K562 (cell line): ENCODE measurements around the gene EMP2. TPM values are rescaled to one million over a fixed set of nuclear protein-coding genes. Genes with fewer than 3 reads are reported as not detected.

Source experiments
- ATAC-seq: fragments of 200-7000 bp; cut with Tn5 transposase; 3 replicates; pipeline ENCODE4 v1.9.1; 2020; ENCODE audit warnings: moderate library complexity
- BruUV-seq: library from RNA; stranded (reverse); fragments of 400-500 nt; replicated peaks from 2 replicates; lab custom pipeline; 2021; lab: Mats Ljungman, UMichigan
- CTCF ChIA-PET: fragments of 300-600 bp; formaldehyde crosslinking; extraction: SDS; loops from one replicate; lab custom pipeline; 2021; ENCODE audit warnings: low intra/inter-chr PET ratio; lab: Yijun Ruan, JAX
- POLR2A ChIA-PET: fragments of 300-600, 350-650 bp; sonication (Branson Sonifier 250); formaldehyde crosslinking; extraction: SDS; loops from one replicate; lab custom pipeline; 2021; ENCODE audit warnings: antibody characterized with exemption, inconsistent platforms; lab: Yijun Ruan, JAX
- DNase-seq, 4 experiments: peaks; one replicate each; pipeline versions ENCODE4 v3.0.0 to v3.0.0-alpha.2; 2011 to 2018; ENCODE audit warnings: low spot score in 3 of 4, mixed read lengths in 3 of 4; ENCODE audit errors: extremely low read depth in 1 of 4
- FAIRE-seq: peaks from 2 replicates; lab custom pipeline; 2011; peaks lifted over from hg19 to GRCh38; lab: Jason Lieb, UNC
- H2AFZ ChIP-seq: 2 replicates; pipeline ENCODE4 v1.6.0; 2011; ENCODE audit warnings: low read depth, low read length, control low read depth, inconsistent platforms
- H3K27ac ChIP-seq: fragments of 200-600 bp; 3 replicates; pipeline ENCODE4 v1.8.0; 2011; ENCODE audit warnings: low read depth, mild to moderate bottlenecking, control low read depth, inconsistent platforms, low read length, moderate library complexity, mixed read lengths; ENCODE audit errors: extremely low read depth
- H3K27me3 ChIP-seq, 2 experiments: fragments of 300-600 bp in 1 of 2; 2 replicates in 1 of 2; 3 replicates in 1 of 2; pipeline versions ENCODE4 v1.6.0 to v1.8.0; 2011; ENCODE audit warnings: inconsistent platforms in 2 of 2, low read length in 2 of 2, mild to moderate bottlenecking in 1 of 2, mixed read lengths in 1 of 2, moderate library complexity in 1 of 2; ENCODE audit not compliant: control insufficient read depth in 2 of 2, insufficient read depth in 2 of 2
- H3K36me3 ChIP-seq: fragments of 300-600 bp; 3 replicates; pipeline ENCODE4 v1.8.0; 2011; ENCODE audit warnings: mild to moderate bottlenecking, low read length, inconsistent platforms; ENCODE audit not compliant: control insufficient read depth, insufficient read depth
- H3K4me1 ChIP-seq, 2 experiments: fragments of 200-600 bp in 1 of 2; replicated peaks in 1 of 2; 2 replicates in 1 of 2; 3 replicates in 1 of 2; pipeline versions ENCODE4 v1.5.1 to v1.8.0; 2011; ENCODE audit warnings: inconsistent platforms in 2 of 2, low read length in 2 of 2, mild to moderate bottlenecking in 1 of 2, mixed read lengths in 1 of 2, moderate library complexity in 1 of 2; ENCODE audit not compliant: control insufficient read depth in 2 of 2, insufficient read depth in 2 of 2
- H3K4me2 ChIP-seq: 2 replicates; pipeline ENCODE4 v1.6.1; 2011; ENCODE audit warnings: low read length, control low read depth, inconsistent platforms, mixed read lengths; ENCODE audit not compliant: insufficient read depth
- H3K4me3 ChIP-seq: fragments of 200-600 bp; sonication (generic), shearing (Covaris generic); 2 replicates; pipeline ENCODE4 v1.5.1; 2016; ENCODE audit warnings: control low read depth, inconsistent platforms
- H3K79me2 ChIP-seq: fragments of 200-600 bp; 3 replicates; pipeline ENCODE4 v1.8.0; 2011; ENCODE audit warnings: low read length, inconsistent platforms; ENCODE audit not compliant: control insufficient read depth, insufficient read depth
- H3K9ac ChIP-seq, 2 experiments: 2 replicates each; pipeline versions ENCODE4 v1.6.0 to v1.6.1; 2011; ENCODE audit warnings: low read depth in 2 of 2, low read length in 2 of 2, control low read depth in 1 of 2, inconsistent platforms in 1 of 2, mild to moderate bottlenecking in 1 of 2, mixed read lengths in 1 of 2; ENCODE audit not compliant: insufficient read depth in 1 of 2
- H3K9me1 ChIP-seq: one replicate; pipeline ENCODE4 v1.6.0; 2011; ENCODE audit warnings: inconsistent platforms, mild to moderate bottlenecking, low read length, moderate library complexity; ENCODE audit not compliant: control insufficient read depth, insufficient read depth
- H3K9me3 ChIP-seq: replicated peaks from 2 replicates; pipeline ENCODE4 v1.5.1; 2011; ENCODE audit warnings: low read depth, low read length, inconsistent platforms; ENCODE audit not compliant: control insufficient read depth, insufficient read depth
- H4K20me1 ChIP-seq: replicated peaks from 2 replicates; pipeline ENCODE4 v1.6.1; 2011; ENCODE audit warnings: low read length, inconsistent platforms, mixed read lengths; ENCODE audit not compliant: control insufficient read depth, insufficient read depth
- CBFA2T3 ChIP-seq: fragments of 450-650 bp; IDR thresholded peaks from 2 replicates; pipeline ENCODE4 v1.6.1; 2017
- DACH1 ChIP-seq: fragments of 450-650 bp; IDR thresholded peaks from 2 replicates; pipeline ENCODE4 v1.6.1; 2018; ENCODE audit not compliant: partially characterized antibody
- KLF13 ChIP-seq: fragments of 450-650 bp; IDR thresholded peaks from 2 replicates; pipeline ENCODE4 v1.6.1; 2016; ENCODE audit warnings: missing genetic modification characterization, low read depth, mild to moderate bottlenecking, missing compliant biosample characterization, moderate library complexity, borderline replicate concordance
- SIRT6 ChIP-seq: IDR thresholded peaks from one replicate; pipeline ENCODE4 v1.6.1; 2012; ENCODE audit warnings: low read depth, mild to moderate bottlenecking, control low read depth, inconsistent platforms, low read length, moderate library complexity
- SPI1 ChIP-seq: IDR thresholded peaks from 2 replicates; pipeline ENCODE4 v1.6.1; 2011; ENCODE audit warnings: low read depth, low read length, control low read depth, borderline replicate concordance
- ZNF184 ChIP-seq: sonication (generic); formaldehyde crosslinking; IDR thresholded peaks from 2 replicates; pipeline ENCODE4 v1.5.0; 2020; ENCODE audit warnings: missing genetic modification reagents
- WGBS: fragments of 100-300 bp; shearing (Covaris generic); methylation state at CpG from one replicate; pipeline ENCODE4 v1.1.6; 2016; ENCODE audit warnings: low coverage, mixed read lengths; ENCODE audit not compliant: insufficient coverage; ENCODE audit errors: missing lambda C conversion rate; 5-methylcytosine and 5-hydroxymethylcytosine counted together
- in situ Hi-C: fragments of 300-500 bp; cut with MboI; formaldehyde crosslinking; loops from 4 replicates; pipeline ENCODE4 v1.15.0; 2018; ENCODE audit warnings: inconsistent platforms, mixed read lengths
- intact Hi-C: fragments of 100-400 bp; cut with micrococcal nuclease; formaldehyde crosslinking; loops from 2 replicates; pipeline ENCODE4 v1.14.2; 2022
- polyA plus RNA-seq, 8 experiments: library from polyadenylated mRNA; depleted of rRNA in 4 of 8; stranded (reverse) in 5 of 8; unstranded in 3 of 8; fragments of >200 nt; fragmentation: Nextera tagmentation in 2 of 8; fragmentation: Illumina TruSeq in 1 of 8; extraction: Ambion mirVana in 2 of 8; extraction: Trizol in 1 of 8; gene quantifications; 2 replicates each; pipeline versions ENCODE4 v1.2.1 to v1.2.3, GENCODE V29; 2011 to 2014; ENCODE audit warnings: inconsistent platforms in 1 of 8, missing spikeins in 1 of 8
- total RNA-seq, 7 experiments: library from RNA; depleted of rRNA in 6 of 7; stranded (reverse); fragments of >200 nt in 6 of 7; fragmentation: Illumina TruSeq in 2 of 7; extraction: Trizol in 2 of 7; gene quantifications; 2 replicates each; pipeline versions ENCODE4 v1.2.1 to v1.2.3, GENCODE V29; 2011 to 2021; ENCODE audit warnings: low replicate concordance in 1 of 7
- TF ChIP-seq, protein P1 (sequence below): fragments of 250-450 bp; sonication (Bioruptor Pico); IDR thresholded peaks from 2 replicates; pipeline ENCODE4 v1.4.0; 2020

The EMP2 gene
- total and polyA plus RNA-seq, 9 of the 15 experiments (the other 6 are each of a cell fraction or from before 2014, with no cell fraction given) = 0.73 to 6.2 (median 3.1) TPM

DNA sequence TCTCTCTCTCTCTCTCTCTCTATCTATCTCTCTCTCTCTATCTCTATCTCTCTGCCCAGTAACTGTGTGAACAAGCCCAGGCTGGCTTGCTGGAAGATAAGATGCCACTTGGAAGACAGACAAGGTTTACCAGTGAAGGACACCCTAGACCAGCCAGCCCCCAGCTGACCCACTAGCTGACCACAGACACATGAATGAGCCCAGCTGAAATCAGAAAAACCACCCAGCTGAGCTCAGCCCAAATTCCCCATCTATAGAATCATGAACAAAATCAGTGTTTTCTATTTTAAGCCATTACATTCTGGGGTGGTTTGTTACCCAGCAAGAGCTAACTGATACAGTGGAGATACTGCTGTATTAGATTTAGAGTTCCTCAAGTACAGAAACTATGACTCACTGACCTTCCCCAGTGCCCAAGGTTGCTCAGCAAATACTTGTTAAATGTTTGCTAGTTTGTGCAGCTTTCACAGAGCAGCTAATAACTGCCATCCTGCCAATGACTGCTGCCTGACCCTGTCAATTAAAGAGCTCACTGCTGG lies 18.0 kb downstream of the EMP2 start:
- CTCF ChIA-PET = no interaction called here
- Histone ChIP-seq H3K36me3 (no peaks in the 10 kb centered on the region), H3K4me2 (no peak overlapping the region), H3K27ac (no peak overlapping the region), H3K9ac (no peak overlapping the region), H4K20me1 (0 out of 2 replicates have a peak, but pooled peaks cover 6% of the 10 kb centered on the region), H3K4me1 (peaks cover 0 to 5% of the 10 kb centered on the region in 2 experiments; a peak in 2 of 5 replicates), H3K4me3 (no peak overlapping the region), H2AFZ (no peak overlapping the region)
- BruUV-seq = no TSS peak
- FAIRE-seq (no peak), ATAC-seq (no peak), DNase-seq (no peak)
- intact Hi-C loops = no loop called here
- TF ChIP-seq SIRT6 = no peak
- peak; percentile 24; the same call in 1 of the 2 replicates for TF ChIP-seq CBFA2T3
- TF ChIP-seq, all 486 proteins: peak for 1
- H3K9me3 ChIP-seq = no peaks in the 10 kb centered on the region
- H3K79me2 ChIP-seq = no peaks in the 10 kb centered on the region
- no peaks in the 10 kb centered on the region for H3K9me1 ChIP-seq
- POLR2A ChIA-PET = interaction anchor here (0.6 kb wide), 1 partner anchor 311 kb away, joined by 4 read pairs; no protein-coding TSS in a partner anchor
- in situ Hi-C loops = no loop called here
- peaks cover 4 to 41% of the 10 kb centered on the region in 2 experiments for H3K27me3 ChIP-seq

DNA sequence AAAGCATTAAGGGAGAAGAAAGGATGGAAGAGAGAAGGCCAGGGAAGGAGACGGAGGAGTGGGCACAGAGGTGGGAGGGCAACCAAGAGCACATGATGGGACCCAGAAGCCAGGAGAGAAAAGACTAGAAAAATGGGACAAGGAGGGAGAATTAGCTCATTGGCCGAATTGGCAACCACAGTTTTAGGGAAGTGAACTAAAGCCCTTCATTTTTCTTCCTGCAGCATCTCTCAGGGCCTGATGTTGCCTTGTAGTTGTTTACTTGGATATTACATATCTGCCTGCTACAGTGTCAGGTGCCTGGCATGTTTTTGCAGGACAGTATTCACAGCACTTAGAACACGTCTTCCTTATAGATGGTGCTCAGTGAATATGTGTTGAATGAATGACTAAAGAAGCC lies 19.0 kb downstream of the EMP2 start:
- ChIA-PET POLR2A (no interaction called here), CTCF (no interaction called here)
- Histone ChIP-seq H3K4me1 (peaks cover 0 to 5% of the 10 kb centered on the region in 2 experiments; a peak in 2 of 5 replicates), H3K27ac (no peak overlapping the region), H3K9me3 (no peaks in the 10 kb centered on the region), H3K4me3 (no peak overlapping the region), H3K9me1 (no peaks in the 10 kb centered on the region), H3K79me2 (no peaks in the 10 kb centered on the region), H3K4me2 (no peak overlapping the region), H4K20me1 (no peaks in the 10 kb centered on the region), H3K9ac (no peak overlapping the region), H2AFZ (no peak overlapping the region), H3K36me3 (no peaks in the 10 kb centered on the region), H3K27me3 (peaks cover 2 to 32% of the 10 kb centered on the region in 2 experiments; a peak in 4 of 5 replicates)
- no TSS peak for BruUV-seq
- intact Hi-C loops (no loop called here), in situ Hi-C loops (no loop called here)
- no peak for DNase-seq
- TF ChIP-seq, protein P1, sequence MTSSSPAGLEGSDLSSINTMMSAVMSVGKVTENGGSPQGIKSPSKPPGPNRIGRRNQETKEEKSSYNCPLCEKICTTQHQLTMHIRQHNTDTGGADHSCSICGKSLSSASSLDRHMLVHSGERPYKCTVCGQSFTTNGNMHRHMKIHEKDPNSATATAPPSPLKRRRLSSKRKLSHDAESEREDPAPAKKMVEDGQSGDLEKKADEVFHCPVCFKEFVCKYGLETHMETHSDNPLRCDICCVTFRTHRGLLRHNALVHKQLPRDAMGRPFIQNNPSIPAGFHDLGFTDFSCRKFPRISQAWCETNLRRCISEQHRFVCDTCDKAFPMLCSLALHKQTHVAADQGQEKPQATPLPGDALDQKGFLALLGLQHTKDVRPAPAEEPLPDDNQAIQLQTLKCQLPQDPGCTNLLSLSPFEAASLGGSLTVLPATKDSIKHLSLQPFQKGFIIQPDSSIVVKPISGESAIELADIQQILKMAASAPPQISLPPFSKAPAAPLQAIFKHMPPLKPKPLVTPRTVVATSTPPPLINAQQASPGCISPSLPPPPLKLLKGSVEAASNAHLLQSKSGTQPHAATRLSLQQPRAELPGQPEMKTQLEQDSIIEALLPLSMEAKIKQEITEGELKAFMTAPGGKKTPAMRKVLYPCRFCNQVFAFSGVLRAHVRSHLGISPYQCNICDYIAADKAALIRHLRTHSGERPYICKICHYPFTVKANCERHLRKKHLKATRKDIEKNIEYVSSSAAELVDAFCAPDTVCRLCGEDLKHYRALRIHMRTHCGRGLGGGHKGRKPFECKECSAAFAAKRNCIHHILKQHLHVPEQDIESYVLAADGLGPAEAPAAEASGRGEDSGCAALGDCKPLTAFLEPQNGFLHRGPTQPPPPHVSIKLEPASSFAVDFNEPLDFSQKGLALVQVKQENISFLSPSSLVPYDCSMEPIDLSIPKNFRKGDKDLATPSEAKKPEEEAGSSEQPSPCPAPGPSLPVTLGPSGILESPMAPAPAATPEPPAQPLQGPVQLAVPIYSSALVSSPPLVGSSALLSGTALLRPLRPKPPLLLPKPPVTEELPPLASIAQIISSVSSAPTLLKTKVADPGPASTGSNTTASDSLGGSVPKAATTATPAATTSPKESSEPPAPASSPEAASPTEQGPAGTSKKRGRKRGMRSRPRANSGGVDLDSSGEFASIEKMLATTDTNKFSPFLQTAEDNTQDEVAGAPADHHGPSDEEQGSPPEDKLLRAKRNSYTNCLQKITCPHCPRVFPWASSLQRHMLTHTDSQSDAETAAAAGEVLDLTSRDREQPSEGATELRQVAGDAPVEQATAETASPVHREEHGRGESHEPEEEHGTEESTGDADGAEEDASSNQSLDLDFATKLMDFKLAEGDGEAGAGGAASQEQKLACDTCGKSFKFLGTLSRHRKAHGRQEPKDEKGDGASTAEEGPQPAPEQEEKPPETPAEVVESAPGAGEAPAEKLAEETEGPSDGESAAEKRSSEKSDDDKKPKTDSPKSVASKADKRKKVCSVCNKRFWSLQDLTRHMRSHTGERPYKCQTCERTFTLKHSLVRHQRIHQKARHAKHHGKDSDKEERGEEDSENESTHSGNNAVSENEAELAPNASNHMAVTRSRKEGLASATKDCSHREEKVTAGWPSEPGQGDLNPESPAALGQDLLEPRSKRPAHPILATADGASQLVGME (CRISPR knock-in tag) = no peak
- TF ChIP-seq ZNF184 (CRISPR knock-in tag) (no peak), KLF13 (tag) (no peak), SPI1 (peak; percentile 61), DACH1 (no peak)
- FAIRE-seq = no peak
- whole genome bisulfite sequencing = 0% methylated on average over 3 of the region's 3 CpGs
- ATAC-seq = no peak
